HepG2 (cell line): ENCODE results near the gene LMNTD1. TPM values are rescaled to one million over a fixed set of nuclear protein-coding genes. Genes with fewer than 3 reads are reported as not detected.
A peak's percentile ranks its signal among the peaks of the same experiment; 100 is the strongest.

Source experiments
- BATF2 ChIP-seq: sonication (generic); formaldehyde crosslinking; IDR thresholded peaks from 2 replicates; pipeline ENCODE4 v1.8.0; 2022; ENCODE audit warnings: mild to moderate bottlenecking, missing genetic modification reagents, moderate library complexity
- BHLHE40 ChIP-seq: IDR thresholded peaks from 2 replicates; pipeline ENCODE4 v1.6.1; 2011; ENCODE audit warnings: low read length, improper control_type of control experiment
- CEBPZ ChIP-seq: IDR thresholded peaks from 2 replicates; pipeline ENCODE4 v1.6.1; 2012; ENCODE audit warnings: low read length, improper control_type of control experiment
- ELK4 ChIP-seq: sonication (generic); formaldehyde crosslinking; IDR thresholded peaks from 2 replicates; pipeline ENCODE4 v1.9.0; 2021; ENCODE audit warnings: missing genetic modification reagents, borderline replicate concordance
- HNF4G ChIP-seq, 2 experiments: sonication (generic) in 1 of 2; formaldehyde crosslinking in 1 of 2; IDR thresholded peaks; 2 replicates each; pipeline versions ENCODE4 v1.4.0 to v1.6.1; 2011 to 2020; ENCODE audit warnings: borderline replicate concordance in 2 of 2, low read depth in 2 of 2, mild to moderate bottlenecking in 2 of 2, low read length in 1 of 2, missing genetic modification reagents in 1 of 2, moderate library complexity in 1 of 2
- POLR2G ChIP-seq: fragments of 200-400 bp; formaldehyde crosslinking; IDR thresholded peaks from 2 replicates; pipeline ENCODE4 v1.6.1; 2018; ENCODE audit warnings: mild to moderate bottlenecking, low read depth, low read length, moderate library complexity
- PRMT3 ChIP-seq: sonication (generic); formaldehyde crosslinking; IDR thresholded peaks from 2 replicates; pipeline ENCODE4 v1.8.1; 2022; ENCODE audit warnings: low read depth, mild to moderate bottlenecking, moderate library complexity, missing genetic modification reagents, borderline replicate concordance
- SMAD1 ChIP-seq: sonication (generic); formaldehyde crosslinking; IDR thresholded peaks from 2 replicates; pipeline ENCODE4 v1.4.0; 2020; ENCODE audit warnings: missing genetic modification reagents, low read depth, mild to moderate bottlenecking, borderline replicate concordance
- STAG1 ChIP-seq: sonication (generic); formaldehyde crosslinking; IDR thresholded peaks from 2 replicates; pipeline ENCODE4 v1.4.0; 2020; ENCODE audit warnings: missing genetic modification reagents
- SUZ12 ChIP-seq: fragments of 150-350 bp; IDR thresholded peaks from 2 replicates; pipeline ENCODE4 v1.6.1; 2014; ENCODE audit warnings: low read depth, low read length
- TERF1 ChIP-seq: sonication (generic); formaldehyde crosslinking; IDR thresholded peaks from 2 replicates; pipeline ENCODE4 v1.8.0; 2022; ENCODE audit warnings: mild to moderate bottlenecking, missing genetic modification reagents, moderate library complexity
- TOE1 ChIP-seq: sonication (generic); formaldehyde crosslinking; IDR thresholded peaks from 2 replicates; pipeline ENCODE4 v1.4.0; 2020; ENCODE audit warnings: mild to moderate bottlenecking, missing genetic modification reagents
- ZBTB21 ChIP-seq: sonication (generic); formaldehyde crosslinking; IDR thresholded peaks from 2 replicates; pipeline ENCODE4 v1.4.0; 2020; ENCODE audit warnings: missing genetic modification reagents
- ZBTB49 ChIP-seq: sonication (generic); formaldehyde crosslinking; IDR thresholded peaks from 2 replicates; pipeline ENCODE4 v1.4.0; 2020; ENCODE audit warnings: missing genetic modification reagents, borderline replicate concordance
- ZHX1 ChIP-seq: sonication (generic); formaldehyde crosslinking; IDR thresholded peaks from 2 replicates; pipeline ENCODE4 v1.8.1; 2022; ENCODE audit warnings: low read depth, mild to moderate bottlenecking, missing genetic modification reagents
- ZKSCAN1 ChIP-seq: fragments of 150-350 bp; IDR thresholded peaks from 2 replicates; pipeline ENCODE4 v1.6.1; 2014; ENCODE audit warnings: low read length
- ZSCAN21 ChIP-seq: sonication (generic); formaldehyde crosslinking; IDR thresholded peaks from 2 replicates; pipeline ENCODE4 v1.8.0; 2022; ENCODE audit warnings: mild to moderate bottlenecking, missing genetic modification reagents, moderate library complexity, borderline replicate concordance
- polyA plus RNA-seq, 8 experiments: library from polyadenylated mRNA; depleted of rRNA in 3 of 8; stranded (reverse) in 7 of 8; unstranded in 1 of 8; fragments of >200 nt; fragmentation: Illumina TruSeq in 4 of 8; extraction: Trizol in 4 of 8; gene quantifications; 2 replicates each; pipeline versions ENCODE4 v1.2.1 to v1.2.3, GENCODE V29; 2011 to 2016; ENCODE audit warnings: low read depth in 4 of 8, missing spikeins in 1 of 8, mixed read lengths in 1 of 8; ENCODE audit not compliant: insufficient read depth in 1 of 8
- total RNA-seq, 5 experiments: library from RNA; depleted of rRNA; stranded (reverse); fragments of >200 nt; fragmentation: Illumina TruSeq; extraction: Trizol; gene quantifications; 2 replicates each; pipeline ENCODE4 v1.2.3, GENCODE V29; 2016; ENCODE audit warnings: low read depth in 1 of 5

Gene LMNTD1
- total and polyA plus RNA-seq, 2 of the 13 experiments (the other 11 are each of a cell fraction or from before 2014, with no cell fraction given): not detected

- TF ChIP-seq TOE1 (CRISPR knock-in tag) (no peak), TERF1 (CRISPR knock-in tag) (no peak), PRMT3 (CRISPR knock-in tag) (no peak), BHLHE40 (no peak), HNF4G (IDR thresholded peaks at IDR 0.05; ENCODE audit: borderline replicate concordance, low read depth, low read length) (peak; percentile 69), HNF4G (CRISPR knock-in tag; IDR thresholded peaks at IDR 0.05; ENCODE audit: borderline replicate concordance, low read depth) (no peak; the same call in 1 of the 2 replicates), POLR2G (no peak), ZKSCAN1 (no peak), STAG1 (CRISPR knock-in tag) (no peak), ELK4 (CRISPR knock-in tag) (no peak), SUZ12 (no peak), BATF2 (no peak), ZHX1 (CRISPR knock-in tag) (no peak), ZSCAN21 (CRISPR knock-in tag) (no peak), ZBTB49 (CRISPR knock-in tag) (no peak), CEBPZ (no peak), SMAD1 (CRISPR knock-in tag) (no peak), ZBTB21 (no peak)
Observed at GRCh38 chr12:25521625-25522256, 31.3 kb downstream of the LMNTD1 start (continued).
